Frontal cortex (tissue), 4 donors: ENCODE data around the gene BEND6. TPM values are rescaled to one million over a fixed set of nuclear protein-coding genes. Genes with fewer than 3 reads are reported as not detected.
"Not testable (repeated sequence)": the region's sequence is repeated elsewhere in the genome, so short reads cannot be mapped to it uniquely, and the experiment has no call there.

Experiments used
- DNase-seq, 2 donors: peaks; one replicate each; pipeline ENCODE4 v3.0.0; 2012; ENCODE audit warnings: low spot score in 2 of 2
- FAIRE-seq: peaks from 2 replicates; lab custom pipeline; 2012; peaks lifted over from hg19 to GRCh38; lab: Jason Lieb, UNC
- total RNA-seq: library from RNA; depleted of rRNA; stranded (reverse); fragments of >200 nt; gene quantifications from one replicate; pipeline ENCODE4 v1.2.3, GENCODE V29; 2014
- donor health status: control.
- donor health status: control.
- donor health status: control.

BEND6 gene
- total RNA-seq, 1 donor from 2014 or later = 22.8 TPM

GRCh38 chr6:56965126-56965525, 10.2 kb downstream of the BEND6 start:
- no peak for FAIRE-seq
- no peak for DNase-seq

DNA sequence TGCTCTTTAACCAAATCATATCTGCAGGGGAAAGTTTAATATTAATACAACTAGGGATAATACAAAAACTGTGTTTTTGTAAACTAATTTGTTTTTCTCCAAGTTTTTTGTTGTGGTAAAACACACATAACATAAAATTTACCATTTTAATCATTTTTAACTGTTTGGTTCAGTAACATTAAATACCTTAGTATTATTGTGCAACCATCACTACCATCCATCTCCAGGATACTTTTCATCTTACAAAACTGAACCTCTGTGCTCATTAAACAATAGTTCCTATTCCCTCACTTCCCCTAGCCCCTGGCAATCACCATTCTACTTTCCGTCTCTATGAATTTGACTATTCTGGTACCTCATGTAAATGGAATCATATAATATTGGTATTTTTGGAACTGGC, 15.9 kb downstream of the BEND6 start:
- DNase-seq = no peak
- no peak for FAIRE-seq

- DNase-seq (no peak), FAIRE-seq (no peak)
Observed at GRCh38 chr6:56977192-56977591, 22.3 kb downstream of the BEND6 start.

- FAIRE-seq (no peak), DNase-seq (no peak)
Observed at GRCh38 chr6:56978530-56978929, 23.6 kb downstream of the BEND6 start.

DNA sequence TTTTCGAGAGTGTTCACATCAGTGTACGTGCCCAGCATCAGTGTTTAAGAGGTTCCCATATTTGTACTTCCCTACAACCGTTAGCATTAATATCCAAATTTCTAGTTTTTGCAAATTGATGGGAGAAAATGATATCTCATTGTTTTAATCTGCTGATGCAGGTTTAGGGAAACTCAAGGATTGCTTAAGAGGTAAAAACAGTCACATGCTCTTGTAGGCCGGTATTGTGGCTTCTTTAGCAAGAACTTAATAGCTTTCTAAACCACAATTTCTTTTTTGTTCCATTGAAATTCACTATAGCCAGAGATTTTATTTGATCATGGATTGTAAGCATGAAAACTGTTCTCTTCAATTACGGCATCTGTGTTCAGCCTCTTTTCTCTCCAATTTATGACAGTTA, 29.5 kb downstream of the BEND6 start:
- no peak for FAIRE-seq
- DNase-seq = no peak

DNA sequence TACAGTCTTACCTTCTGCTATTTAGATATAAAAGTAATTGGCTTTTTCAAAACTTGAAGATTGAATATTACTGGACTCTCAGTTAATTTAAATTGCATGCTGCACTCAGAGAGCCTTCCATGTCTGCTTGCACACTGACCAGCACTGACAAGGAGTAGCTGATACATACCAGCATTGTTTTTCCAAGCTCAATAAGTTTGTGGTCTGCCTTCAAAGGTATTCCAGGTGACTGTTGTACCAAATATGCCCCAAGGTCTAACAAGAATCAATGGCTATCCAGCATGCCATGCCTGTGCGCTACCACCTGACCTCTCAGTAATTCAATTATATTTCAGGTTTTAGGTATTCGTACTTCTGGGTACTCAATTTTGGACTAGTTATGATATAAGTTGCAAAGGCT, 30.0 kb downstream of the BEND6 start:
- DNase-seq = no peak

GRCh38 chr6:56986611-56987010, 31.7 kb downstream of the BEND6 start:
- DNase-seq = no peak
- no peak for FAIRE-seq

More for the DNA sequence above, 30.0 kb downstream of the BEND6 start:
- no peak for FAIRE-seq

GRCh38 chr6:56988145-56988544, 33.2 kb downstream of the BEND6 start:
- DNase-seq (no peak), FAIRE-seq (no peak)

DNA sequence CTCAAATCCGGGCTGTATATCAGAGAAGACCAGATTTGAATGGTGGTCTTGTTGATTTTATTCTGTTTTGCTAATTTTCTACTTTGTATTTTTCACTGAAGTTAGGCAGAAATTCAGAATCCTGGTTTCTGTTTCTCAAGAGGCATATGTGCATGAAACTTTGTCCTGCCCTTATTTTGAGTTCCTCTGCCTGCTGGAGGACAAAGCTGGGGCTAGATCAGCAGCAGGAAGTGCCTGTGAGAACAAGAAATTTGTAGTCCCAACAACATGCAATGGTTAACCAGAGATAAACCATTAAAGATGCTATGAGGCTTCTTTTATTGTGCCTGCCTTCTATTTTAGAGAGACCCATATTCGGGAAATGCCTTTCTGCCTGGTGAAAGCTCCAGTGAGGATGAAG, 37.1 kb downstream of the BEND6 start:
- DNase-seq = no peak
- FAIRE-seq = no peak

- no peak for FAIRE-seq
Observed at GRCh38 chr6:56992703-56993102, 37.8 kb downstream of the BEND6 start.

DNA sequence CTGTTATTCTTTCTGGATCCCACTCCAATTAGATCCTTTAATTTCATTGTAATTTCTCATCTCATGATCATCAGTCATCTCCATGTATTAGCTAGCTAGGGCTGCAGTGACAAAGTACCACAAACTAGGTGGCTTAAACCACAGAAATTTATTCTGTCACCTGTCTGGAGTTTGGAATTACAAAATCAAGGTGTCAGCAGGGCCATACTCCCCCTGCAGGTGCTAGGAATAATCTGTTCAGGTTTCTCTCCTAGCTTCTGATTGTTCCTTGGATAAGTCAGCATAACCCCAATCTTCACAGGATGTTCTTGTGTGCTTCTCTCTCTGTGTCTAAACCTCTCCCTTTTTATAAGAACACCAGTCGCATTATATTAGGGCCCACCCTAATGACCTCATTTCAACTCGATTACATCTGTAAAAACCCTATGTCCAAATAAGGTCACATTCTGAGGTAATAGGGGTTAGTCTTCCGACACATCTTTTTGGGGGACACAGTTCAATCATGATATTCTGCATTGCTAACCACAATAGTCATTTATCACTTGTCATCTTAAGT, 40.5 kb downstream of the BEND6 start:
- DNase-seq (no peak), FAIRE-seq (no peak)

More at GRCh38 chr6:56992703-56993102, 37.8 kb downstream of the BEND6 start:
- no peak for DNase-seq

GRCh38 chr6:56996401-56996800, 41.5 kb downstream of the BEND6 start:
- DNase-seq (no peak), FAIRE-seq (no peak)

- FAIRE-seq (no peak), DNase-seq (no peak)
Observed at GRCh38 chr6:56999049-56999448, 44.1 kb downstream of the BEND6 start.

DNA sequence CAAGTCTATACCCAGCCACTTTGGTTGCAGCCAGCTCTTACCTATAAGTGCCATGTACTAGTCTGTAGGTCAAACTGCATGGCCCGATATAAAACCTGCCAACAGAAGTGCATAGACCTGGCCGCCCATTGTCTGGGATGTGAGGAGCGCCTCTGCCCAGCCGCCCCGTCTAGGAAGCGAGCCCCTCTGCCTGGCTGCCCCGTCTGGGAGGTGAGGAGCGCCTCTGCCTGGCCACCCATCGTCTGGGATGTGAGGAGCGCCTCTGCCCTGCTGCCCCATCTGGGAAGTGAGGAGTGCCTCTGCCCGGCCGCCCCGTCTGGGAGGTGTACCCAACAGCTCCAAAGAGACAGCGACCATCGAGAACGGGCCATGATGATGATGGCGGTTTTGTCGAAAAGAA, 44.8 kb downstream of the BEND6 start:
- DNase-seq, FAIRE-seq: not testable (repeated sequence)

- FAIRE-seq (no peak), DNase-seq (no peak)
Observed at GRCh38 chr6:57002197-57002596, 47.3 kb downstream of the BEND6 start.

DNA sequence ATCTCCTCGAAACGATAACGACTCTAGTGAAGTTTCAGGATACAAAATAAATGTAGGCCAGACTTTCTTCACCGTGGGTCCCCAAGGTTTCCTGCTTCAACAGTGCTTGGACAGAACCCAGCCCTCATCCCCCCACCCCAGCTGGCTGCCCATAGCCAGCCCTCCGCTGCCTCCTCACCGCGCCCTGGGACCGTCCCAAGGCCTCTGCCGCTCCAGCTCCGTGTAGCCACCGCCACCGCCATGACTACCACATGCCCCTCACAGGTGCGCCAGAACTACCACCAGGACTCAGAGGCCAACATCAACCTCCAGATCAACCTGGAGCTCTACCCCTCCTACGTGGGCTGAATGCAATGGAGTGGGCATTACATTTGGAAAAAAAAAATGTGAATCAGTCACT, 49.4 kb downstream of the BEND6 start:
- DNase-seq = no peak
- FAIRE-seq = no peak

DNA sequence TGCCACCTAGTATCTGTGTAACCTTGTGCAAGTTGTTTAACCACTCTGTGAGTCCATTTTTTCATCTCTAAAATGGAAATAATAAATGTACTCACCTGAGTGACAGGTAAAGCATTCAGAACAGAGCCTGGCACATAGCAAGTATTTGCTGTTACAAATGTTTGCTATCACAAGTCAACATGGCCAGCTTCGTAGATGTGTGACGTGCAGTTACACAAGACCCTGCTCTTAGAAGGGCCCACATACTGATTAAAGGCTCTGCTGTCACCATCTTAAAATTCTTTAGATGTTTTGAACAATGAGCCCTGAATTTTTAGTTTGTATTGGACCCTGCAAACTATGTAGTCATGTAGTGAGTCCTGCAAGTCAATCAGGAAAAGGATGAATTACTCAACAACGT, 51.2 kb downstream of the BEND6 start:
- DNase-seq (no peak), FAIRE-seq (no peak)

- DNase-seq, FAIRE-seq: not testable (repeated sequence)
Observed at GRCh38 chr6:57008069-57008468, 53.2 kb downstream of the BEND6 start.

- no peak for DNase-seq
- no peak for FAIRE-seq
Observed at GRCh38 chr6:57013521-57013926, 58.6 kb downstream of the BEND6 start.

GRCh38 chr6:57017069-57017468, 62.2 kb downstream of the BEND6 start:
- no peak for DNase-seq
- FAIRE-seq = no peak

- FAIRE-seq (no peak), DNase-seq (no peak)
Observed at GRCh38 chr6:57017841-57018240, 62.9 kb downstream of the BEND6 start.

DNA sequence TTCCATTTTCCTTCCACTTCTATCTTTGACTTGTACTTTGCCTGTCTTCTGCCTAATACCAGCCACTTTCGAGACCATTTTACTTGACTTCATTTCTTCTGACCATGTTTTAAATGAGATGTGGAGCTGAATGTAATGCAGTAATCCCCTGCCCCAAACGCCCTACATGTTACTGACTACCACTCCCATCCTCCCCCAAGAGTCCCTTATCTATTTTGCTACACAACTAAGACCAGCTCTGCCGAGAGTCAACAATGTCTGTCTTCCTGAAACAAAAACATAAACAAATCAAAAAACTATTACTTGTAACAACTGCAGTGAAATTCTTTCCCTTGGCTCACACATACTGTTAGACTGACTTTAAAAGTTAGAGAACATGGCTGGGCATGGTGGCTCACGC, 64.5 kb downstream of the BEND6 start:
- FAIRE-seq = no peak
- DNase-seq = no peak
